ENCODE results near the gene CORO2B. TPM values are rescaled to one million over a fixed set of nuclear protein-coding genes. Genes with fewer than 3 reads are reported as not detected.

CORO2B gene
- total and polyA plus RNA-seq, 9 of the 15 experiments (the other 6 are each of a cell fraction or from before 2014, with no cell fraction given), result not detected

GRCh38 chr15:68634531-68634930 is 55.7 kb downstream of the CORO2B start (continued):
- no peak for TF ChIP-seq HBP1 (CRISPR knock-in tag; IDR thresholded peaks at IDR 0.05)
- TF ChIP-seq ZNF134 (CRISPR knock-in tag; conservative IDR thresholded peaks at IDR 0.05), result no peak
- no peak for TF ChIP-seq HNRNPH1 (optimal IDR thresholded peaks at IDR 0.05; ENCODE audit: low read depth, low read length)
- no peak for TF ChIP-seq MEF2D (tag; conservative IDR thresholded peaks at IDR 0.05; ENCODE audit: low read depth)

GRCh38 chr15:68635141-68635540 is 56.3 kb downstream of the CORO2B start:
- TF ChIP-seq KLF13 (tag; IDR thresholded peaks at IDR 0.05; ENCODE audit: borderline replicate concordance, low read depth) (no peak), ATF3 (IDR thresholded peaks at IDR 0.05) (no peak), ATF3 (CRISPR knock-in tag; conservative IDR thresholded peaks at IDR 0.05) (no peak)
- in situ Hi-C loops (cut with MboI) (no loop called here), intact Hi-C loops (cut with micrococcal nuclease) (no loop called here)
- DNase-seq (ENCODE audit: extremely low read depth in 1 of 4, low spot score in 3 of 4), result no peak
- H3K27me3 ChIP-seq (ENCODE audit: control insufficient read depth in 2 of 2, insufficient read depth in 2 of 2, low read length in 2 of 2), result peaks cover 7 to 58% of the 10 kb centered on the region in 2 experiments; a peak in 4 of 5 replicates
- H3K9me1 ChIP-seq (ENCODE audit: control insufficient read depth, insufficient read depth, low read length), result no peaks in the 10 kb centered on the region
- H2AFZ ChIP-seq (ENCODE audit: low read depth, low read length), result no peak overlapping the region
- no peaks in the 10 kb centered on the region for H3K36me3 ChIP-seq (ENCODE audit: control insufficient read depth, insufficient read depth, low read length)
- 0% methylated on average over 2 of the region's 2 CpGs for WGBS (ENCODE audit: insufficient coverage, low coverage, missing lambda C conversion rate)
- ChIA-PET CTCF (ENCODE audit: low intra/inter-chr PET ratio) (no interaction called here), POLR2A (interaction anchor here (0.6 to 1.0 kb wide), 2 partner anchors 19 to 44 kb away, joined by 3 read pairs; no protein-coding TSS in a partner anchor)
- ATAC-seq, result no peak
- peaks cover 5% of the 10 kb centered on the region; the same call in 1 of the 2 replicates for H4K20me1 ChIP-seq (replicated peaks; ENCODE audit: control insufficient read depth, insufficient read depth, low read length)
- no peak for FAIRE-seq
- no peaks in the 10 kb centered on the region for H3K79me2 ChIP-seq (ENCODE audit: control insufficient read depth, insufficient read depth, low read length)
- H3K4me1 ChIP-seq (replicated peaks in 1 of 2; ENCODE audit: control insufficient read depth in 2 of 2, insufficient read depth in 2 of 2, low read length in 2 of 2), result no peaks in the 10 kb centered on the region
- H3K4me2 ChIP-seq (ENCODE audit: insufficient read depth, low read length), result no peak overlapping the region
- H3K4me3 ChIP-seq, result no peak overlapping the region
- no peak overlapping the region for H3K9ac ChIP-seq (ENCODE audit: insufficient read depth in 1 of 2, low read depth in 2 of 2, low read length in 2 of 2)
- H3K9me3 ChIP-seq (replicated peaks; ENCODE audit: control insufficient read depth, insufficient read depth, low read depth, low read length), result no peaks in the 10 kb centered on the region
- H3K27ac ChIP-seq (ENCODE audit: extremely low read depth, low read depth, low read length), result no peak overlapping the region
- no TSS peak for BruUV-seq (replicated peaks)

Data from K562 (cell line).